HG02588 (cell line): Measurements from ENCODE around the gene CKAP2.
A peak's percentile ranks its signal among the peaks of the same experiment; 100 is the strongest.
"Not testable (repeated sequence)": the region's sequence is repeated elsewhere in the genome, so short reads cannot be mapped to it uniquely, and the experiment has no call there.

ENCODE experiments used
- ATAC-seq: cut with Tn5 transposase; IDR thresholded peaks from one replicate; pipeline ENCODE4 v1.9.1; 2021; ENCODE audit warnings: mild to moderate bottlenecking, moderate library complexity; ENCODE audit not compliant: unreplicated experiment

CKAP2 gene

GRCh38 chr13:52454820-52455676, at the start of gene CKAP2:
Gene CKAP2 (plus strand): TSS chr13:52455478. CDS start chr13:52455557, 79 bp downstream.
- peak; percentile 70 for ATAC-seq

GRCh38 chr13:52405767-52406494, 49.3 kb upstream of the CKAP2 start, which contains the start of gene THSD1:
Gene THSD1 (minus strand): TSS chr13:52406172. CDS start chr13:52402600, 3,572 bp downstream.
- ATAC-seq, result no peak

- no peak for ATAC-seq
Observed at GRCh38 chr13:52406629-52407028, 48.6 kb upstream of the CKAP2 start.

- not testable (repeated sequence) for ATAC-seq
Observed at GRCh38 chr13:52407436-52407835, 47.8 kb upstream of the CKAP2 start.

- not testable (repeated sequence) for ATAC-seq
Observed at GRCh38 chr13:52408071-52408658, 47.1 kb upstream of the CKAP2 start.

GRCh38 chr13:52411629-52412028, 43.6 kb upstream of the CKAP2 start:
- peak; percentile 94 for ATAC-seq

GRCh38 chr13:52412128-52412527, 43.1 kb upstream of the CKAP2 start:
- ATAC-seq, result no peak

- no peak for ATAC-seq
Observed at GRCh38 chr13:52414051-52414450, 41.2 kb upstream of the CKAP2 start.

GRCh38 chr13:52414963-52415362, 40.3 kb upstream of the CKAP2 start:
- no peak for ATAC-seq

GRCh38 chr13:52419080-52419479, 36.2 kb upstream of the CKAP2 start:
- ATAC-seq, result no peak

GRCh38 chr13:52421216-52421615, 34.1 kb upstream of the CKAP2 start:
- no peak for ATAC-seq

GRCh38 chr13:52428295-52428694, 27.0 kb upstream of the CKAP2 start:
- ATAC-seq, result no peak

- ATAC-seq, result no peak
Observed at GRCh38 chr13:52432456-52432855, 22.8 kb upstream of the CKAP2 start.

- no peak for ATAC-seq
Observed at GRCh38 chr13:52446265-52446664, 9.0 kb upstream of the CKAP2 start.

- no peak for ATAC-seq
Observed at GRCh38 chr13:52447354-52447753, 7.9 kb upstream of the CKAP2 start.

- ATAC-seq, result no peak
Observed at GRCh38 chr13:52447815-52448552, 7.3 kb upstream of the CKAP2 start.

GRCh38 chr13:52449331-52450011, 5.8 kb upstream of the CKAP2 start:
- ATAC-seq, result no peak

- ATAC-seq, result peak; percentile 69
Observed at GRCh38 chr13:52450012-52450792, 5.1 kb upstream of the CKAP2 start, which contains the start of gene VPS36. Gene VPS36 (minus strand): TSS chr13:52450634. CDS start chr13:52450594, 40 bp downstream.

- ATAC-seq, result no peak
Observed at GRCh38 chr13:52450793-52451116, 4.5 kb upstream of the CKAP2 start.
